A549 (cell line): Measurements from ENCODE around the gene ZFHX3.

Experiments
- CTCF ChIP-seq: fragments of >200 bp; sonication (Bioruptor Twin); formaldehyde crosslinking; IDR thresholded peaks from 3 replicates; pipeline ENCODE4 v1.5.1; 2016
- JUNB ChIP-seq: fragments of >200 bp; sonication (Bioruptor Twin); formaldehyde crosslinking; IDR thresholded peaks from 2 replicates; pipeline ENCODE4 v1.6.1; 2016
- MAX ChIP-seq: IDR thresholded peaks from 2 replicates; pipeline ENCODE4 v1.6.1; 2012
- POLR2A ChIP-seq: IDR thresholded peaks from 2 replicates; pipeline ENCODE4 v1.6.1; 2012; ENCODE audit warnings: mild to moderate bottlenecking, low read length
- REST ChIP-seq: fragments of 200-600 bp; sonication (generic); IDR thresholded peaks from 2 replicates; pipeline ENCODE4 v1.6.1; 2016; ENCODE audit warnings: antibody characterized with exemption, mild to moderate bottlenecking, moderate library complexity
- TP53 ChIP-seq: fragments of 250-450 bp; sonication (Bioruptor Pico); IDR thresholded peaks from 2 replicates; pipeline ENCODE4 v1.5.0; 2021; ENCODE audit warnings: mild to moderate bottlenecking, moderate library complexity

GRCh38 chr16:72903176-72903575, 144.8 kb downstream of the ZFHX3 start:
- no peak for TF ChIP-seq JUNB
- TF ChIP-seq MAX: no peak
- no peak for TF ChIP-seq POLR2A
- TF ChIP-seq CTCF: no peak
- TF ChIP-seq REST: no peak
- no peak for TF ChIP-seq TP53 (CRISPR knock-in tag)
